Renal cortical epithelial cell (primary cell): ENCODE data around the gene PANK3. TPM values are rescaled to one million over a fixed set of nuclear protein-coding genes. Genes with fewer than 3 reads are reported as not detected.
A peak's percentile ranks its signal among the peaks of the same experiment; 100 is the strongest.
"Not testable (repeated sequence)": the region's sequence is repeated elsewhere in the genome, so short reads cannot be mapped to it uniquely, and the experiment has no call there.

Experiments used
- DNase-seq: peaks from one replicate; pipeline ENCODE4 v3.0.0-alpha.2; 2011; ENCODE audit warnings: low read depth
- total RNA-seq: library from RNA; depleted of rRNA; stranded (reverse); fragments of >200 nt; gene quantifications from 2 replicates; pipeline ENCODE4 v1.2.3, GENCODE V29; 2014

The PANK3 gene
- total RNA-seq: 62.7 and 84.7 TPM in 2 replicates

DNA sequence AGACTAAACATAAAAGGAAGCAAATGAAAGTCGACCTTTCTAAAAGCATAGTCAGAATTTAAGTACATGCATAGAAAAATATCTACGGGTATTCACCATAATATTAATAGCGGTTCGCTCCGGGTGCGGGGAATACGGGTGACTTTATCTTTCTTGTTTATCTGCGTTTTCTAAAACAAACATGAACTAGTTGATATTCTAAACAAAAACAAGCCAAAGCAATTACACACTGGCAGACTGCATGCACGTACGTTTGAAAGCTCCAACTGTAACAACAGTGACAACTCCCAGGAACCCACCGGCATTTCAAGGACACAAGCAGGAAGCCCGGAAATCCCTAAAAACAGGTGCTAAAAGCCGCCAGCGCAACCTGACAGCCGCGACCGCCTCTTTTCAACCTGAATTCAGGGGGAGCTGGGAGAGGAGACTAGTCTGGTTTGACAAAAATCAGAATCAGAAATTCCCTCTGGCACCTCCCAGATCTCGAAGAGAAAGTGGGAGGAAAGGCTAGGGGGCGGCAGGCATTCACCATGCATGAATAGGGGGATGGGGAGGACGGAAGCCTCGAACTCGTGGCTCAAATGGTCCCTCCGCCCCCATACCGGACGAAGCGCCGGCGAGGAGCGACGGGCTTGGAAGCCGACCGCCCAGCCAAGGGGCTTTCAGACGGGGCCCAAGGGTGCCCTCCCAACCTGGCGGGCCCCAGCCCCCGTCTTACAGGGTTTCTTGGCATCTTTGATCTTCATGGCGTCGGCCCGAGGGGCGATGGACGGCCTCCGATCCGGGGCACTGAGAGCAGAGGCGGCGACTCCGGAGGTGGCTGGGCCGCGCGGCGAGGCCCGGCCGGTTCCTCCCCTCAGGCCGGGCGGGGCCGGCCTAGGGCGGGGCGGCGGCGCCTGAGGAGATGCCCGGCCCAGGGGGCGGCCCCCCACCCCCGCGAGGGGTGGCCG, at the start of gene PANK3:
Gene PANK3 (minus strand): TSS at position 831 of the 950 bp plus-strand sequence. CDS start 85 bp downstream, at position 746.
- DNase-seq: peak; percentile 52

DNA sequence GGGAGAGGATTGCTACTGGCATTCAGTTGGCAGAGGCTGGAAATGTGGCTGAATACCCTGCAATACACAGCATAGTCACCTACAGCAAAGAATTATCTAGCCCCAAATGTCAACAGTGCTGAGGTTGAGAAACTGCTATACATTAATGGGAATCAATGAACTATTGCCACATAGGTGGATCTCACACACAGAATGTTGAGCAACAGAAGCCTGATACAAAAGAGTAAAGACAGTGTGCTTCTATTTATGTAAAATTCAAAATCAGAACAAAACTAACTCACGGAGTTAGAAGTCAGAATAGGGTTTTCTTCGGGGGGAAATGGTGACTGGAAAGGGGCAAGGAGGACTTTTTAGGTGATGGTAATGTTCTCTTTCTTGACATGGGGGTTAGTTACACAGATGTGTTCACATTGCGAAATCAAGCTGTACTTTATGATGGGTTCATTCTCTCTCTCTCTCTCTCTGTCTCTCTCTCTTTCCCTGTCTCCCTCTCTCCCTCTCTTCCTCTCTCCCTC, 45.7 kb upstream of the PANK3 start:
- DNase-seq: no peak

DNA sequence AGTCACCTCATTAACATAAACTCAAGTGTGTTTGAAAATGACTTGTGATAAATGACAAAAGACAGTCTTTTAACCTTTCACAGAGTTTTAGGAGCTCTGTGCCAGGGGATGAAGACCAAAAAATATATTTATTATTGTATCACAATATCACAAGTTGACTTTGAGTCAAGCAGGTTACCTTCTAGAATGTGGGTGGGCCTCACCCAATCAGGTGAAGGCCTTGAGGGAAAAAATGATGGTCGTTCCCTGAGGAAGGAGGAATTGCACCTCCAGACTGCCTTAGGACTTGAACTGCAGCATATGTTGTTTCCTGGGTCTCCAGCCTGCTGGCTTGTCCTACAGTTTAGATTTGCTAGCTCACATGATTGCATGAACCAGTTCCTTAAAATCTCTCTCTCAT, 41.6 kb upstream of the PANK3 start:
- no peak for DNase-seq

DNA sequence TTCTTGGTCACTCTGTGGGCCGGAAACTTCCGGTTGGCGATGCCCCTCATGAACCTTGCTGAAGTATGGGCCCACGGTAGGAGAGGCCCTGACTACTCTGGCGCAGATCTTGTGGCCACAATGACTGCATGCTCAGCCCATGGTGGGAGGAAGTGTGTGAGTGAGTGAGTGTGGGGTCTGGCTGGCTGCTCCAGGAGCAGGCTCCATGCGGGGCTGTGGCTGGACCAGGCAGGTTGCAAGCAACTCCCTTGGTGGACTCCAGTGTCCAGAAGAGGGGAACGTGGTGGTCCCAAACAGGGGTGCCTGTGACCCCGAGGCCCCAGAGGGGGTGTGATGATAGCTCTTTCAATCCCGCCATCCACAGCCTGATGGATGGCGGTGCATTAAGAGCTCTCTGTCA, 35.5 kb upstream of the PANK3 start:
- no peak for DNase-seq

DNA sequence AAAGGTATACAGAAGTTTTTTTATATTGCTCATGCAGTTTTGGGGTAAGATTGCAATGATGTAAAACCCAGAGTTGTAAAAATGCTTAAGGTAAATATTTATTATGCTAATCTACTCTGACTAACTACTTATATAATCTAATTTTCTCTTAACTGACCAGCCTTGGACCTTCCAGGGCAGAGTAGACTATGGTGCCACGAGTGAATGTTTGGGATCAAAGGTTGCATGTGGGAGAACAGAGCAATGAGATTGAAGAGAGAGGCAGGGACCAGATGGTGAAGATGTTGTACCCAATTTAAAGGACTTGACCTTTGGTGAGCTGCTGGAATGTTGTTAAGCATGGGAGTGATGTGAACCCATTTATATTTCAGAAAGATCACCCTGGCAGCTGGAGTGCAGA, 34.8 kb upstream of the PANK3 start:
- no peak for DNase-seq

DNA sequence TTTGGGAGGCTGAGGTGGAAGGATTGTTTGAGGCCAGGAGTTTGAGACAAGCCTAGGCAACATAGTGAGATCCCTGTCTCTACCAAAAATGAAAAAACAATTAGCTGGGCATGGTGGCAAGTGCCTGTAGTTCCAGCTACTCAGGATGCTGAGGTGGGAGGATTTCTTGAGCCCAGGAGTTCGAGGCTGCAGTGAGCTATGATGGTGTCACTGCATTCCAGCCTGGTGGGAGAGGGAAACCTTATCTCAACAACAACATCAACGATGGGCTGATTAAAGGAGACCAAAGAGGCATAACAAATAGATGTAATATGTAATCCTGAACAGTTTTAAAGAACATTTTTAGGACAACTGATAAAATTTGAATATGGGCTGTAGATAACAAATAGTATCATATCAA, 34.2 kb upstream of the PANK3 start:
- DNase-seq: no peak

DNA sequence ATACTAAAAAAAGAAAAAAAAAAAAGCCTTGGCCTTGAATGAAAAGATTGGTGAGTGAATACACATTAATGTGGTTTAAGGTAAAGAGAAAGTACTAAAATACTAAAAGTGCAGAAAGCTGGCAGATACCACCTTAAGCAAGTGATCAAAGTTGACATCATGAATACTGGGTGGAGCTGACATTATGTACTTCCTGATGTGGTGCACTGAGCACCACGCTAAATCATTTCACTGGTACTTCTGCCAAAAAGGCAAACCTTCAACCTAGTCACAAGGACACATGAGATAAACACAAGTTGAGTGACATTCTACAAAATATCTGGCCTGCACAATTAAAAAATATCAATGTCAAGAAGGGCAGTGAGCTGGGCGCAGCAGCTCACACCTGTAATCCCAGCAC, 33.8 kb upstream of the PANK3 start:
- peak; percentile 4 for DNase-seq

DNA sequence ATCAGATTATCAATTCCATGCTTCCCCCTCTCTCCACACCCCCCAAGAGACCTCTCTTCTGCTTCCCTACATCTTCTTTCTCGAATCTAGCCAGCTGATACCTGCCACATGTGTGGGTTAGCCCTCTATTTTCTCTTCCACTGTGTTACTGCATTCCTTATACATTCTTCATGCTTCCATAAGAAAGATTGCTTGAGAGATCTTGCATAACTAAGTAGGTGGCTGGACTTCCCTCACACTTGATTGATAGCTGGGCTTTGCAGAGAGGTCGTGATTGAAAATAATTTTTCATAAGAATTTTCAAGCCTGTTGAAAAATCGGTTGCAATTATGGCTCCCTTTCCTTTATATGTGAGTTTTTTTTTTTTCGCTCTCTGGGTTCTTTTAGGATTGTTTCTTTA, 33.0 kb upstream of the PANK3 start:
- peak; percentile 20 for DNase-seq

DNA sequence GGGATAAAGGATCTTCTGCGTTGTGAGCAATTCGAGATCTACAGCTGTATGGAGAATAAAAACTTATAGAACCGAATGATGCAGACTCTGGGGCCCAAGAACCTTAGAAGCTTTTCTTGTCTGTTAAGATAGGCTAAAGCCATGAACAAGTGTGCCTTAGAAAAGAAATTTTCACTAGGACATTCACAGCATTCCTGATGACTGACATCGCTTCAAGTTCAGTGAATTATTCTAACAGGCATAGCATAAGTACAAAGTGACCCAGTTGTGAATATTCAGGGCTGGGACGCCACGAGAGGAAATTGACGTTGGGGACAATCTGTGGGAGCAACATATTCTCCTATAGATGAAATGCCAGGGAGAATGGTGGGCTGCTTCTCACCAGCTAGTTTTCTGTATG, 32.0 kb upstream of the PANK3 start:
- peak; percentile 26 for DNase-seq

DNA sequence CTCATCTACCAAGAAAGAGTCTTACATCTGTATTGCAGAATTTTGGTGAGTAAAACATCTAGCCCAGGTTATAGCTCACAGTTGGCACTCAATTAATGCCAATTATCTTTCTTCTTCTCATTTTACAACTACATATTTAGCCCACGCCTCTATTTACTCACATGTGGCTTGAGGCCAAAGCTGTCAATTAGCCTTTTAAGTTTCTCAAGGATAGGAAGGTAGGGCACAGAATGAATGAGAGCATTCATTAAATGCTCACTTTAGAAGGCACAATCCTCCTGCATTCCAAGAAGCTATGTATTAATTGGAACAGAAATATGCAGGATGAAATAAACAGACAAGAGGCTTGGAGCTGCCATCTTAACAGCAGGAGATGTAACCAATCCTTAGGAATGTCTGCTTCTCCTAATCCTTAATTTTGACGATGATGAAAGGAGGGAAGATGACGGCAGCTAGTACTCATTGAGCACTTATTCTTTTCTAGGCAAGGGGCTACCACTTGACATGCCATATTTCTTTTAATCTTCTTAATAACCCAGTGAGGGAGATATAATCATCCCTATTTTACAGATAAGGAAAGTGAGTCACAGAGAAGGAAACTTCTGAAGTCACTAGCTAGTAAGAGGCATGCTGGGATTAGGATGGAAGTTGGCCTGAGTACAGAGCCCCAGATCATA, 30.8 kb upstream of the PANK3 start:
- no peak for DNase-seq

DNA sequence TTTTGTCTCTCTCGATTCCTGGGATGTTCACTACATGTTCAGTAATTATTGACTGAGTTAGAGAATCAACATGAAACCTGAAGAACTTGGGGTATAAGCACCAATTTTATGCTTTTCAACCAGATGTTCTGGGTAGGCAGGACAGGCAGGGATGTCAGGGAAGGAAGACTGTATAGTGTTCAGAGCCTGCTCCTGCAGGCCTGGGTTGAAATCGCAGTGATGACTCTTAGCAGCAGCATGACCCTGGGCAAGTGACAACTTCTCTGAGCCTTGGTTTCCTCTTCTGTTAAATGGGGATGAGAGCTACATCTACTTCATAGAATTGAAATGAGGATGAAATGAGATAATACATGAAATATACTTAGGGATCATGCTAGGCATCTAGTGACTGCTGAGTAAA, 29.7 kb upstream of the PANK3 start:
- DNase-seq: no peak

DNA sequence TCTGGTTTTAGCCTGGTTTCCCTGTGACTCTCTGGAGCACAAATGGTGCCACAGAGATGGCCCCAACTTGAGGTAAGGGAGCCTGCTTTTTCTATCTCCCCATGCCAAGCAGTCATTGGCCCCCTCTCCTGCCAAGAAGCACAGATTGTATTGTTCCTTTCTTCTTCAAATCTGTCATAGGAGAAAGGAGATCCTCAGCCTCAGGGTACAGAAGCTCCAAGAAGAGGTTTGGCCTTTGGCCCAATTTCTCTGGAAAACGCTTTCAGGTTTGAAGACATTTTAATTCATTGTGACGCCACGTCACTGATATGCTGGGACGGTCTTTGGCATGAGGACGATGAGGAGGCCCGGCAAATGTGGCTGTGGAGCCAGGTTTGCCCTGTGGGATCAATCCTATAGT, 29.2 kb upstream of the PANK3 start:
- DNase-seq: no peak

DNA sequence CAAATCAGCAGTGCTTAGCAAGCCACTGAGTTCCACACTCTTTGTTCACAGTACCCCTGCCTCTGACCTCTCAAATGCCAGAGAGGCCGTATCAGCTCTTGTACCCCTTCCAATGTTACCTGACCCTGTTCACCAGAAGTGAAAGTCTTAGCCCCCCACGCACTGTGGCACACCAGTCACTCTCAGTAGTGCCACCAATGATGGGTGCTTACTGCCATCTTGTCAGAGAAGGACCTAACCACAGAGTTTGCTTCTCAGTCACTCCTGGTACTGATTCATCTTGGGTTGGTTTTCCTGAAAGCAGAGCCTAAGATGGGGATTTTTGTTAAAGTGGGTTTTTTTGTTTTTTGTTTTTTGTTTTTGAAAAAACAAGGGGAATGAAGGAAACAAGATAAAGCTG, 28.8 kb upstream of the PANK3 start:
- no peak for DNase-seq

DNA sequence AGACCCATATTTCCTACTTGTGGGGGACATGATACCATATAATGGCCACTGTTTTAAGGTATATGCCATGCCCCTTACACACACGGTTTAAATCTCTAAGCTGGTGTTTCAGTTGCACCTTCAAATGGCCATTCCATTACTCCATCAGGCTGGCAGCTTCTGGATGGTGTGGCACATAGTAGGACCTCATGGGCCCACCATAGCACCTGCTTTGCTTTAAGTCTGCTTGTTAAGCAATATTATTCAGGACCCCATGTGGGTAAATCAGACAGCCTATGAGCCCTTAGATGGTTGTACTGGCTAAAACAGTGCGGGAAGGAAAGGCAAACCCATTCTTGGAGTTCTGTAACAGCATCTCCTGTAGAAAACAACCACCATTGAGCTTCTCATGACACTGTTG, 27.4 kb upstream of the PANK3 start:
- DNase-seq: no peak

DNA sequence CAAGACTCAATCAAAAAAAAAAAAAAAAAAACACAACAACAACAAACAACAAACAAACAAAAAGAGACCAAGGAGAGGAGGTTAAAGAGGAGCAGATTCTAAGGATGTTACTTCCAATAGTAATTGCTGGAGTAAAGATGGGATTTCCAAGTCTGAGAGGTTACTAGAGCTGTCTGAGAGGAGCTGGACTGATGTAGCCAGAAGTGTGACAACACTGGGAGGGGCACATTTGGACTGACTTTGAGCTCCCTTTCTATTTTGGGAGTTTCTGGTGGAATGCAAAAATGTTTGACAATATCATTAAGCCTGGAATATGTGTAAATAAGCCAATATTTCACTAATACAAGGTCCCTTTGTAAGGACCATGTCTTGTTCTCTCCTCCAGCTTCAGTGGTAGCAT, 25.3 kb upstream of the PANK3 start:
- DNase-seq: no peak

DNA sequence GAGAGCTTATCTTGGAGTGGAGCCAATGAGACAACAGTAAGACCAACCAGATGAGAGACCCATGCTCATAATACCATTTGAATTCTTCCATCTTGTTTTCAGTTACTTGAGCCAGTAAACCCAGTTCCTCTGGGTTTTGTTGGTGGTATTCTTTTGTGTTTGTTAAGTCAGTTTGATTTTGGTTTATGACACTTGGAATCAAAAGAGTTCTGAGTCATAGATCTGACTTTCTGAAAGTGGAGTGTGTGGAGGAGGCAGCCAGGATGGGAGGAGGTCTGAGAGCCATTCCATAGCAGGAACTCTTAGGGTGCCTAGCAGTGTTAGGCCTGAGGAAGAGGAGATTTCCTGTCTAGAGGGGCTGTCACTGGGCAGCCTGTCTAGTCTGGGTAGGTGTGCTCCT, 24.6 kb upstream of the PANK3 start:
- DNase-seq: peak; percentile 9

DNA sequence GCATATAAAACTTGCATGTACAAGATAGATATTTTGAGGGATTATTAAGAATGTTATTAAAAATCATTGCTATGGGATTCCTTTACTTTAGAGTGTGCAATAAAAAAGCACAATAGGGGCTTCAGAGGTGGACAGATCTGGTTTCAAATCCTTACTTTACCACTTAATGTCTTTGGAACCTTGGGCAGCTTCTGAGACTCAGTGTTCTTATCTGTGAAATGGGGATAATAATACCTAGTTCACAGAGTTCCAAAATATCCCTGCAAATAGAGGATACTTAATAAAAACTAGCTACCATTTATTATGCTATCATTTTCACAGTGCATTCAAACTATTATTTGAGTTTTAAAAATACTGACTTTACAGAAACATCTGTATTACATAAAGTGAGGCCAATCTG, 23.3 kb upstream of the PANK3 start:
- no peak for DNase-seq

DNA sequence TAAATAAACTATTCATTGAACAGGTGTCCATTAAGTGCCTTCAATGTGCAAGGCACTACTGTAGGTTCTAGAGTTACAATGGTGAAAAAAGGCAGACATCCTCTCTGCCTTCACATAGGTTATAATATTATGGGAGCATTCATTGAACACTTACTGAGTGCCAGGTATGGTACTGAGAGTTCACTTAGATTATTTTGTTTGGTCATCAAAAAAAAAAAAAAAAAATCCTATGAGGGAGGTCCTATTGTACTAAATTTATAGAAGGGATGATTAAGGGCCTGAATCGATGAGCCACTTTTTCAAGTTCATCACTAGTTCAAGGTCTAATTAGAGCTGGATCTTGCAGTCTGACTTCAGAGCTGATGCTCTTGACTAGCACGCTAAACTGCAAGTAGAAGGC, 22.8 kb upstream of the PANK3 start:
- DNase-seq: no peak

DNA sequence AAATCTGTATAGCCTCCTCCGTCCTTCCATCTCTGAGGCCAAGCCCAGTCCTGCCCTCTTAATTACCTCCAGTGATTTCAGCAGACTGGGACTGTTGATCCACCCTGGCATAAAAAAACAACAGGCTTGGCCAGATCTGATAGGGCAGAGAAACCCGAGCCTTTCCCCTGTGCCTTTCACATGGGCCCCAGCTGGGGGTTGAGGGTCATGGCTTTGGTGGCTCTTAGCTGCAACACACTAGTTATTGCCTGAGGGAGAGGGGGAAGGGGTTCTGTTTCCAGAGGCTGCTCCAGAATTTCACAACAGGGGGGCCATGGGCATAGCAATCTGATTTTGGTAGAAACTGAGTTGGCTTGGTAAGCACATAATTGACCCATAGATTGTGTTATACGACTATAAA, 21.2 kb upstream of the PANK3 start:
- DNase-seq: peak; percentile 41

DNA sequence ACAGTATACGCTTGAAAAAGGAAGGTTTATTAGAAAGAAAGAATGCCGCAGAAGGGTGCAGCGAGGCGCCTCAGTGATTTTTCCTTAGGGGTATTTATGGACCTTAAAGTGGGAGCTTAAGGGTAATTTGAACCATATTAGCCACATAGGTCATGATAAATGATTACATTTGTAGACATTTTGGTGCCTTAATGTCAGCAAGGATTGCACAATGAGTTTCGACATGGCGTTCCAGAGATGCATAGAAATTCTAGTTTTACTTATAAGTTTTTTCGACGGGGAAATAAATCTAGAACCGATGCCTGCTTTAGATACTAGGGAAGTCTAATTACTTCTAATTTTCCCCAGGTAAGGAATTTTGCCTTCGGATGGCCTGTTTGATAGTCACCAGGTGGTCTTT, 20.7 kb upstream of the PANK3 start:
- no peak for DNase-seq

DNA sequence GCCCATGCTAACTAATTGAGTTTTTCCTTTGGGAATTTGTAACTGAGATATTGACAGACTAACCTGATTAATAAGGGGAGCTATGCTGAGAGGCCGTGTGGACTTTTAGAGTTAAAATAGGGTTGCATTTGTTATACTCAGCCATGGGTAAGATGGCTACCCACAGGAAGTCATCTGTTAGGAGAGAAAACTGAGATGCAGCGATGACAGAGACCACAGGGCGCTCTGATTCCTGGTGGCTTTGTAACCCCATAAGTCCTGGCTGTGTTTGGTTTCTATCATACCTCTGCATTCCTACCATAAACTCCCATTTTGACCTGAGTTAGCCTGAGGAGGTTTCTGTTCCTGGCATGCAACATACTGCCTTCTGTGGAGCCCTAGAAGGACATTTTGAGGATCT, 19.5 kb upstream of the PANK3 start:
- no peak for DNase-seq

DNA sequence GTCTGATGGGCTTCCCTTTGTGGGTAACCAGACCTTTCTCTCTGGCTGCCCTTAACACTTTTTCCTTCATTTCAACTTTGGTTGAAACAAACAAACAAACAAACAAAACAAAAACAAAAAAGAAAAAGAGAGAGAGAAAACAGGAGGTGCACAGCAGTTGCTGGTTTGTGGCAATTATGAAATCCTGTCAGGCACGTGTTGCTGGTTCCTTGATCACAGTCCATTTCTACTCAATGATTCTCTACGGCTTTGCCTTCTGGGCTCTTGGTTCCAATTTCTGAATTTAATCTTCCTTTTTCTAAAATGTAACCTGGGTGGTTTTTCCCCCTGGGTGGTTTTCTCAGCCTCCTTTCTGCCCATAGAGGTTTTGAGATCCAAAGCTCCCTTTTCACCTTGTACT, 17.8 kb upstream of the PANK3 start:
- DNase-seq: no peak

DNA sequence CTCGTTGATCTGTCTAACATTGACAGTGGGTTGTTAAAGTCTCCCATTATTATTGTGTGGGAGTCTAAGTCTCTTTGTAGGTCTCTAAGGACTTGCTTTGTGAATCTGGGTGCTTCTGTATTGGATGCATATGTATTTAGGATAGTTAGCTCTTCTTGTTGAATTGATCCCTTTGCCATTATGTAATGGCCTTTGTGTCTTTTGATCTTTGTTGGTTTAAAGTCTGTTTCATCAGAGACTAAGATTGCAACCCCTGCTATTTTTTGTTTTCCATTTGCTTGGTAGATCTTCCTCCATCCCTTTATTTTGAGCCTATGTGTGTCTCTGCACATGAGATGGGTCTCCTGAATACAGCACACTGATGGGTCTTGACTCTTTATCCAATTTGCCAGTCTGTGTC, 17.0 kb upstream of the PANK3 start:
- not testable (repeated sequence) for DNase-seq
